ENCODE measurements around the gene MTRF1. TPM values are rescaled to one million over a fixed set of nuclear protein-coding genes. Genes with fewer than 3 reads are reported as not detected.
A peak's percentile ranks its signal among the peaks of the same experiment; 100 is the strongest.

Gene MTRF1
- total and polyA plus RNA-seq, 9 of the 15 experiments (the other 6 are each of a cell fraction or from before 2014, with no cell fraction given) = 12.5 to 33.7 (median 20.1) TPM

DNA sequence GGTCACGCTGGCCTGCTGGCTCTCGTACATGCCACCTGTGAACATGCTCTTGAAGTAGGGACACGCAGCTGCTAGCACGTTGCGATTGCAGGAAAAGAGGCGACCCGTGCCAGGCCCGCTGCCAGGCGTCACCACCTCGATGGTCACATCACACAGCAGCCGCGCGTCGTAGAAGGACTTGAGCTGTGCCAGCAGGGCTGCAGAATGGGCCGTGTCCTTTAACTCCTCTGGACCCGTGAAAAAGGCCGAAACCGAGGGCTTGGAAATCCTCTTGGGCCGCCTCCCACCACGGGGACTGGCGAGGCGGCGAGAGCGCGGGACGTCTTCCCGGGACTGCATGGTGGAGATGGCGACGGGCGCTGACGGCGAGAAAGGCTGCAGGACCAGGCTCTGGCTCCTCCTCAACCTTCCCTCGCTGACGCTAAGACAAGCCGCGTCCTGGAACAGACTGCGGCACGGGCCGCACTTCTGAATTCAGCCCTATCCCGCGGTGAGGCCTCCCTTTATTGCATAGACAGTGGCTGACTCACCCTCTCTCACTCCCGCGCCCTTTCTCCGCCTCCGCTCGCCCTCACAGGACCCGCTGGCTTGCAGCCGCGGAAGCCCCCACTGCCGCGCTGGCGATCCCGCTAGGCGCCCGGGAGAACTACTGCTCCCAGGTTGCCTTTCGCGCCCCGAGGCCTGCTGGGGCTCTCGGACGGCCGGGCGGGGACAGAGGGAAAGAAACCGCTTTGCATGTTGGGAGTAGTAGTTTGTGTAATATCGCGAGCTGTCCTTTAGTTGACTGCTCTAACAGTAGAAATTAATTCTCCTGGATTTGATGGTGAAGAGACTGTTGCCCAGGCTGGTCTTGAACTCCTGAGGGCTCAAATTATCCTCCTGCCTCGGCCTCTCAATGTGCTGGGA, 69.2 kb downstream of the MTRF1 start, which contains the start of gene KBTBD7 (continued):
- TF ChIP-seq, protein P1, sequence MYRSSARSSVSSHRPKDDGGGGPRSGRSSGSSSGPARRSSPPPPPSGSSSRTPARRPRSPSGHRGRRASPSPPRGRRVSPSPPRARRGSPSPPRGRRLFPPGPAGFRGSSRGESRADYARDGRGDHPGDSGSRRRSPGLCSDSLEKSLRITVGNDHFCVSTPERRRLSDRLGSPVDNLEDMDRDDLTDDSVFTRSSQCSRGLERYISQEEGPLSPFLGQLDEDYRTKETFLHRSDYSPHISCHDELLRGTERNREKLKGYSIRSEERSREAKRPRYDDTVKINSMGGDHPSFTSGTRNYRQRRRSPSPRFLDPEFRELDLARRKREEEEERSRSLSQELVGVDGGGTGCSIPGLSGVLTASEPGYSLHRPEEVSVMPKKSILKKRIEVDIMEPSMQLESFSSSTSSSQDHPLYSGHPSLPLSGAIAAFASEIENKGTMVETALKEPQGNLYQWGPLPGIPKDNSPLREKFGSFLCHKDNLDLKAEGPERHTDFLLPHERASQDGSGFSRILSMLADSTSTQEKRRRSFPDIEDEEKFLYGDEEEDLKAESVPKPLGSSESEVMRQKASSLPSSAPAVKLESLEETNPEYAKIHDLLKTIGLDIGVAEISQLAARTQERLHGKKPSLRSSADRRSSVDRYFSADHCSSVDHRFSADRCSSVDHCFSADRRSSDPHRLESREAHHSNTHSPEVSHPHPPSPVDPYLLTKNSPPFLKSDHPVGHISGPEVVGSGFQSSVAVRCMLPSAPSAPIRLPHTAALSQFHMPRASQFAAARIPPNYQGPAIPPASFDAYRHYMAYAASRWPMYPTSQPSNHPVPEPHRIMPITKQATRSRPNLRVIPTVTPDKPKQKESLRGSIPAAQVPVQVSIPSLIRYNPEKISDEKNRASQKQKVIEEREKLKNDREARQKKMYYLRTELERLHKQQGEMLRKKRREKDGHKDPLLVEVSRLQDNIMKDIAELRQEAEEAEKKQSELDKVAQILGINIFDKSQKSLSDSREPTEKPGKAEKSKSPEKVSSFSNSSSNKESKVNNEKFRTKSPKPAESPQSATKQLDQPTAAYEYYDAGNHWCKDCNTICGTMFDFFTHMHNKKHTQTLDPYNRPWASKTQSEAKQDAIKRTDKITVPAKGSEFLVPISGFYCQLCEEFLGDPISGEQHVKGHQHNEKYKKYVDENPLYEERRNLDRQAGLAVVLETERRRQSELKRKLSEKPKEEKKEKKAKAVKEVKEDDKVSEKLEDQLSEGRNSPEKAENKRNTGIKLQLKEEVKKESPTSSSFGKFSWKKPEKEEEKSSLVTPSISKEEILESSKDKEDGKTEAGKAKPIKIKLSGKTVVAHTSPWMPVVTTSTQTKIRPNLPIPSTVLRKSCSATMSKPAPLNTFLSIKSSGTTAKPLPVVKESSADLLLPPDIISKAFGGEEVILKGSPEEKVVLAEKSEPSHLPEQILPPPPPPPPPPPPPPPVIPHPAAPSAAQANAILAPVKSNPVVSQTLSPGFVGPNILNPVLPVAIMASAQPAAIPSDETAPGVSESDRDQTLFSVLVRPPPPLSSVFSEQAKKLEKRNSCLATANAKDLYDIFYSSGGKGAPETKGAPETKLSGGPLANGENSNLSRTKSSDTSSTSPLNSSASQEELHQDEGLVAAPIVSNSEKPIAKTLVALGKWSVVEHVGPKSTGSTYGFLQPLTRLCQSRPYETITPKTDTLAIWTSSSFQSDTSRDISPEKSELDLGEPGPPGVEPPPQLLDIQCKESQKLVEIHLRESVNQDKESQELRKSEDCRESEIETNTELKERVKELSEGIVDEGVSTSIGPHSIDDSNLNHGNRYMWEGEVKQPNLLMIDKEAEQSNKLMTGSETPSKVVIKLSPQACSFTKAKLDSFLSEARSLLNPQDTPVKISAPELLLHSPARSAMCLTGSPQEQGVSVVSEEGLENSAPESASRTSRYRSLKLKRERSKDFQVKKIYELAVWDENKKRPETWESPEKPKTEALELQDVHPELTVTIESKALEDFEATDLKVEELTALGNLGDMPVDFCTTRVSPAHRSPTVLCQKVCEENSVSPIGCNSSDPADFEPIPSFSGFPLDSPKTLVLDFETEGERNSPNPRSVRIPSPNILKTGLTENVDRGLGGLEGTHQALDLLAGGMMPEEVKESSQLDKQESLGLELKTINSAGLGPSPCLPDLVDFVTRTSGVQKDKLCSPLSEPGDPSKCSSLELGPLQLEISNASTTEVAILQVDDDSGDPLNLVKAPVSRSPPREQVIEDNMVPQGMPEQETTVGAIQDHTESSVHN (IDR thresholded peaks at IDR 0.05; ENCODE audit: borderline replicate concordance in 1 of 2, low read depth in 1 of 2) = no peak
- TF ChIP-seq STAT5A (IDR thresholded peaks at IDR 0.05; ENCODE audit: borderline replicate concordance, low read length) = no peak
- TF ChIP-seq TGIF2 (CRISPR knock-in tag; IDR thresholded peaks at IDR 0.05) = no peak
- no peak for TF ChIP-seq SAFB (IDR thresholded peaks at IDR 0.05; ENCODE audit: borderline replicate concordance, low read depth, low read length)
- no peak for TF ChIP-seq ZNF146 (CRISPR knock-in tag; IDR thresholded peaks at IDR 0.05; ENCODE audit: unreplicated experiment)
- TF ChIP-seq, protein P2, sequence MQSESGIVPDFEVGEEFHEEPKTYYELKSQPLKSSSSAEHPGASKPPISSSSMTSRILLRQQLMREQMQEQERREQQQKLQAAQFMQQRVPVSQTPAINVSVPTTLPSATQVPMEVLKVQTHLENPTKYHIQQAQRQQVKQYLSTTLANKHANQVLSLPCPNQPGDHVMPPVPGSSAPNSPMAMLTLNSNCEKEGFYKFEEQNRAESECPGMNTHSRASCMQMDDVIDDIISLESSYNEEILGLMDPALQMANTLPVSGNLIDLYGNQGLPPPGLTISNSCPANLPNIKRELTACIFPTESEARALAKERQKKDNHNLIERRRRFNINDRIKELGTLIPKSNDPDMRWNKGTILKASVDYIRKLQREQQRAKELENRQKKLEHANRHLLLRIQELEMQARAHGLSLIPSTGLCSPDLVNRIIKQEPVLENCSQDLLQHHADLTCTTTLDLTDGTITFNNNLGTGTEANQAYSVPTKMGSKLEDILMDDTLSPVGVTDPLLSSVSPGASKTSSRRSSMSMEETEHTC (IDR thresholded peaks at IDR 0.05) = no peak
- peak; percentile 41 to 49; a peak in 2 of 4 replicates for TF ChIP-seq NRF1 (conservative IDR thresholded peaks at IDR 0.05 in 1 of 2, IDR thresholded peaks at IDR 0.05 in 1 of 2)
- TF ChIP-seq, protein P3, sequence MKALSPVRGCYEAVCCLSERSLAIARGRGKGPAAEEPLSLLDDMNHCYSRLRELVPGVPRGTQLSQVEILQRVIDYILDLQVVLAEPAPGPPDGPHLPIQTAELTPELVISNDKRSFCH (CRISPR knock-in tag; IDR thresholded peaks at IDR 0.05) = no peak
- TF ChIP-seq, protein P3 (tag; IDR thresholded peaks at IDR 0.05) = peak; percentile 64; the same call in 1 of the 2 replicates
- no peak for TF ChIP-seq TCFL5 (CRISPR knock-in tag; conservative IDR thresholded peaks at IDR 0.05)
- no peak for TF ChIP-seq ZNF140 (CRISPR knock-in tag; IDR thresholded peaks at IDR 0.05)
- no peak for TF ChIP-seq NR2F6 (CRISPR knock-in tag; IDR thresholded peaks at IDR 0.05)
- TF ChIP-seq BCOR (IDR thresholded peaks at IDR 0.05) = no peak
- TF ChIP-seq GATA2 (CRISPR knock-in tag; IDR thresholded peaks at IDR 0.05) = no peak
- no peak for TF ChIP-seq TFAM (CRISPR knock-in tag; conservative IDR thresholded peaks at IDR 0.05)
- no peak for TF ChIP-seq KLF16 (IDR thresholded peaks at IDR 0.05)
- TF ChIP-seq ZNF589 (CRISPR knock-in tag; IDR thresholded peaks at IDR 0.05; ENCODE audit: low read depth) = no peak
- TF ChIP-seq GATAD2B (IDR thresholded peaks at IDR 0.05; ENCODE audit: borderline replicate concordance) = no peak
